ENCODE data around the gene MLXIPL.
"Not testable (repeated sequence)": the region's sequence is repeated elsewhere in the genome, so short reads cannot be mapped to it uniquely, and the experiment has no call there.

MLXIPL gene

GRCh38 chr7:73556208-73557107, 67.9 kb downstream of the MLXIPL start:
- H3K4me3 ChIP-seq (ENCODE audit: low read length in 2 of 2): peak overlapping the region; percentile 87 to 97
- H3K27me3 ChIP-seq (ENCODE audit: control insufficient read depth in 2 of 2, insufficient read depth in 2 of 2, low read length in 2 of 2): no peaks in the 10 kb centered on the region
- H3K9ac ChIP-seq (ENCODE audit: low read depth in 1 of 2, low read length in 2 of 2): peak overlapping the region; percentile 53 to 97
- H3K36me3 ChIP-seq (ENCODE audit: control insufficient read depth in 2 of 2, insufficient read depth in 2 of 2, low read length in 2 of 2): peaks cover 8 to 20% of the 10 kb centered on the region in 2 donors
- no peaks in the 10 kb centered on the region for H3K9me3 ChIP-seq (ENCODE audit: control insufficient read depth in 2 of 2, low read length in 2 of 2)
- H3K4me1 ChIP-seq (ENCODE audit: control insufficient read depth in 2 of 2, insufficient read depth in 2 of 2, low read length in 2 of 2): peaks cover 13 to 16% of the 10 kb centered on the region in 2 donors
- H3K27ac ChIP-seq (ENCODE audit: low read depth in 2 of 2, low read length in 2 of 2): peak overlapping the region; percentile 93 to 99

GRCh38 chr7:73555411-73555982, 68.8 kb downstream of the MLXIPL start:
- H3K9ac ChIP-seq (ENCODE audit: low read depth in 1 of 2, low read length in 2 of 2): peak overlapping the region; percentile 54 to 97
- peaks cover 15 to 26% of the 10 kb centered on the region in 2 donors for H3K36me3 ChIP-seq (ENCODE audit: control insufficient read depth in 2 of 2, insufficient read depth in 2 of 2, low read length in 2 of 2)
- H3K27ac ChIP-seq (ENCODE audit: low read depth in 2 of 2, low read length in 2 of 2): peak overlapping the region; percentile 93 to 99

GRCh38 chr7:73550093-73550492, 74.2 kb downstream of the MLXIPL start:
- H3K36me3 ChIP-seq (ENCODE audit: control insufficient read depth in 2 of 2, insufficient read depth in 2 of 2, low read length in 2 of 2): peaks cover 27 to 51% of the 10 kb centered on the region in 2 donors
- H3K4me1 ChIP-seq (ENCODE audit: control insufficient read depth in 2 of 2, insufficient read depth in 2 of 2, low read length in 2 of 2); H3K4me3 ChIP-seq (ENCODE audit: low read length in 2 of 2); H3K27ac ChIP-seq (ENCODE audit: low read depth in 2 of 2, low read length in 2 of 2); H3K9me3 ChIP-seq (ENCODE audit: control insufficient read depth in 2 of 2, low read length in 2 of 2); H3K27me3 ChIP-seq (ENCODE audit: control insufficient read depth in 2 of 2, insufficient read depth in 2 of 2, low read length in 2 of 2); H3K9ac ChIP-seq (ENCODE audit: low read depth in 1 of 2, low read length in 2 of 2): not testable (repeated sequence)

More at GRCh38 chr7:73555411-73555982, 68.8 kb downstream of the MLXIPL start:
- Histone ChIP-seq H3K4me3 (ENCODE audit: low read length in 2 of 2) (peak overlapping the region; percentile 87 to 97), H3K27me3 (ENCODE audit: control insufficient read depth in 2 of 2, insufficient read depth in 2 of 2, low read length in 2 of 2) (no peaks in the 10 kb centered on the region), H3K9me3 (ENCODE audit: control insufficient read depth in 2 of 2, low read length in 2 of 2) (no peaks in the 10 kb centered on the region), H3K4me1 (ENCODE audit: control insufficient read depth in 2 of 2, insufficient read depth in 2 of 2, low read length in 2 of 2) (peaks cover 13 to 16% of the 10 kb centered on the region in 2 donors)

GRCh38 chr7:73549176-73549575, 75.1 kb downstream of the MLXIPL start:
- Histone ChIP-seq H3K36me3 (ENCODE audit: control insufficient read depth in 2 of 2, insufficient read depth in 2 of 2, low read length in 2 of 2) (peaks cover 25 to 45% of the 10 kb centered on the region in 2 donors), H3K27ac (ENCODE audit: low read depth in 2 of 2, low read length in 2 of 2) (no peak overlapping the region), H3K9ac (ENCODE audit: low read depth in 1 of 2, low read length in 2 of 2) (no peak overlapping the region), H3K4me3 (ENCODE audit: low read length in 2 of 2) (no peak overlapping the region), H3K27me3 (ENCODE audit: control insufficient read depth in 2 of 2, insufficient read depth in 2 of 2, low read length in 2 of 2) (no peaks in the 10 kb centered on the region), H3K9me3 (ENCODE audit: control insufficient read depth in 2 of 2, low read length in 2 of 2) (no peaks in the 10 kb centered on the region), H3K4me1 (ENCODE audit: control insufficient read depth in 2 of 2, insufficient read depth in 2 of 2, low read length in 2 of 2) (no peaks in the 10 kb centered on the region)

GRCh38 chr7:73547841-73548240, 76.5 kb downstream of the MLXIPL start:
- no peaks in the 10 kb centered on the region for H3K9me3 ChIP-seq (ENCODE audit: control insufficient read depth in 2 of 2, low read length in 2 of 2)
- H3K36me3 ChIP-seq (ENCODE audit: control insufficient read depth in 2 of 2, insufficient read depth in 2 of 2, low read length in 2 of 2): peaks cover 33 to 42% of the 10 kb centered on the region in 2 donors
- no peak overlapping the region for H3K27ac ChIP-seq (ENCODE audit: low read depth in 2 of 2, low read length in 2 of 2)
- H3K4me1 ChIP-seq (ENCODE audit: control insufficient read depth in 2 of 2, insufficient read depth in 2 of 2, low read length in 2 of 2): no peaks in the 10 kb centered on the region
- H3K4me3 ChIP-seq (ENCODE audit: low read length in 2 of 2): no peak overlapping the region
- no peaks in the 10 kb centered on the region for H3K27me3 ChIP-seq (ENCODE audit: control insufficient read depth in 2 of 2, insufficient read depth in 2 of 2, low read length in 2 of 2)
- H3K9ac ChIP-seq (ENCODE audit: low read depth in 1 of 2, low read length in 2 of 2): no peak overlapping the region

DNA sequence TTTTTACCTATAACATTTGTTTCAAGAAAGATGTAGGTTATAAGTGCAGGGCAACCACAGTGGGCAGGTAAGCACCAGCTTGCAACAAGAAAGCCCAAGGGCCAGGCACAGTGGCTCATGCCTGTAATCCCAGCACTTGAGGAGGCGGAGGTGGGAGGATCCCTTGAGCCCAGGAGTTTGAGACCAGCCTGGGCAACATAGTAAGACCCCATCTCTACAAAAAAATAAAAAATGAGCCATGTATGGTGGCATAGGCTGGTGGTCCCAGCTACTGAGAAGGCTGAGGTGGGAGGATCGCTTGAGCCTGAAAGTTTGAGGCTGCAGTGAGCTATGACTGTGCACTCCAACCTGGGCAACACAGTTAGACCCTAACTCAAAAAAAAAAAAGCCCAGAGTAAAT, 79.6 kb downstream of the MLXIPL start:
- Histone ChIP-seq H3K9ac (ENCODE audit: low read depth in 1 of 2, low read length in 2 of 2) (no peak overlapping the region), H3K4me1 (ENCODE audit: control insufficient read depth in 2 of 2, insufficient read depth in 2 of 2, low read length in 2 of 2) (no peaks in the 10 kb centered on the region), H3K27ac (ENCODE audit: low read depth in 2 of 2, low read length in 2 of 2) (no peak overlapping the region), H3K27me3 (ENCODE audit: control insufficient read depth in 2 of 2, insufficient read depth in 2 of 2, low read length in 2 of 2) (no peaks in the 10 kb centered on the region), H3K36me3 (ENCODE audit: control insufficient read depth in 2 of 2, insufficient read depth in 2 of 2, low read length in 2 of 2) (peaks cover 41 to 44% of the 10 kb centered on the region in 2 donors), H3K4me3 (ENCODE audit: low read length in 2 of 2) (no peak overlapping the region), H3K9me3 (ENCODE audit: control insufficient read depth in 2 of 2, low read length in 2 of 2) (no peaks in the 10 kb centered on the region)

Data from mucosa of rectum (tissue), 2 donors.